GM12801 (cell line): ENCODE data around the gene PCP4.

ENCODE experiments used
- CTCF ChIP-seq: IDR thresholded peaks from one replicate; pipeline ENCODE4 v1.5.1; 2011; ENCODE audit warnings: control low read depth; ENCODE audit not compliant: insufficient read length; ENCODE audit errors: extremely low read depth

PCP4 gene

GRCh38 chr21:39867198-39867650 lies at the start of gene PCP4:
PCP4 (plus strand) TSS chr21:39867438; CDS start chr21:39867502, 64 bp downstream.
- no peak for TF ChIP-seq CTCF

- TF ChIP-seq CTCF, result no peak
These were observed 48.7 kb upstream of the PCP4 start for GRCh38 chr21:39818557-39818956.

GRCh38 chr21:39822042-39822441 lies 45.2 kb upstream of the PCP4 start:
- TF ChIP-seq CTCF, result no peak

- no peak for TF ChIP-seq CTCF
These were observed 42.0 kb upstream of the PCP4 start for GRCh38 chr21:39825250-39825649.

GRCh38 chr21:39834543-39834942 lies 32.7 kb upstream of the PCP4 start:
- no peak for TF ChIP-seq CTCF

- no peak for TF ChIP-seq CTCF
These were observed 29.3 kb upstream of the PCP4 start for GRCh38 chr21:39837861-39838359.

GRCh38 chr21:39840373-39841097 lies 26.7 kb upstream of the PCP4 start:
- no peak for TF ChIP-seq CTCF
